ENCODE data around the gene NOLC1.

DNA sequence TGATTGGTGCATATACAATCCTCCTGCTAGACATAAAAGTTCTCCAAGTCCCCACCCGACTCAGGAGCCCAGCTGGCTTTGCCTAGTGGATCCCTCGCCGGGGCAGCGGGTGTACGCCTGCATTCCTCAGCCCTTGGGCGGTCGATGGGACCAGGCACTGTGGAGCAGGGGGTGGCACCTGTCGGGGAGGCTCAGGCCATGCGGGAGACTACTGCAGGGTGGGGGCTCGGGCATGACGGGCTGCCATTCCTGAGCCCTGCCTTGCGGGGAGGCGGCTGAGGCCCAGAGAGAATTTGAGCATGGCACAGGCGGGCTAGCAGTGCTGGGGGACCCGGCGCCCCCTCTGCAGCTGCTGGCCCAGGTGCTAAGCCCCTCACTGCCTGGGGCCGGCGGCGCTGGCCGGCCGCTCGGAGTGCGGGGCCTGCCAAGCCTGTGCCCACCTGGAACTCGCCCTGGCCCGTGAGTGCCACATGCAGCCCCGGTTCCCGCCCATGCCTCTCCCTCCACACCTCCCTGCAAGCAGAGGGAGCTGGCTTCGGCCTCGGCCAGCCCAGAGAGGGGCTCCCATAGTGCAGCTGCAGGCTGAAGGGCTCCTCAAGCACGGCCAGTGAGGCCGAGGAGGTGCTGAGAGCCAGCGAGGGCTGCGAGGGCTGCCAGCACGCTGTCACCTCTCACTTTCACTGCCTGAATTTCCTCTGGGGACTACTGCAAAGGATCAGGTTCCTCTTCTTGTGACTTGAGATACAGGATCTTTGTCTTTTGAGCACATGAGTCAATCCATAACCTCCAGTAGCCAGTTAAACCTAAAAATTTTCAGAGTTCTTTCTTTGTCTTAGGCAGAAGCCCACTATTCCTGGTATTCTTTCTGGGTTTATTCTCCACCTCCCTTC, 48.8 kb downstream of the NOLC1 start:
- TF ChIP-seq POLR2A (IDR thresholded peaks at IDR 0.05; ENCODE audit: low read length) (no peak), GATA1 (IDR thresholded peaks at IDR 0.05; ENCODE audit: low read depth, low read length) (no peak)
